Gastroesophageal sphincter (tissue), 4 donors: Measurements from ENCODE around the gene CFAP61. TPM values are rescaled to one million over a fixed set of nuclear protein-coding genes. Genes with fewer than 3 reads are reported as not detected.

ENCODE experiments used
- ATAC-seq: fragments of 150-250 bp; one replicate; pipeline ENCODE4 v1.9.1; 2016; ENCODE audit warnings: mild to moderate bottlenecking, moderate library complexity
- H3K27ac ChIP-seq, 4 donors: fragments of 200-600 bp; sonication (generic) in 3 of 4; 1 replicate in 3 of 4; 2 replicates in 1 of 4; pipeline ENCODE4 v1.5.1; 2016 to 2019
- H3K27me3 ChIP-seq: fragments of 200-600 bp; sonication (generic); one replicate; pipeline ENCODE4 v1.5.1; 2019
- H3K36me3 ChIP-seq, 2 donors: fragments of 200-600 bp; sonication (generic); one replicate each; pipeline ENCODE4 v1.5.1; 2019; ENCODE audit warnings: control low read depth in 1 of 2
- H3K4me1 ChIP-seq, 3 donors: fragments of 200-600 bp; sonication (generic); 1 replicate in 2 of 3; 2 replicates in 1 of 3; pipeline ENCODE4 v1.5.1; 2016 to 2019; ENCODE audit warnings: control low read depth in 2 of 3
- H3K4me3 ChIP-seq, 2 donors: fragments of 200-600 bp; sonication (generic); one replicate each; pipeline ENCODE4 v1.5.1; 2019; ENCODE audit warnings: mild to moderate bottlenecking in 1 of 2, moderate library complexity in 1 of 2
- H3K9me3 ChIP-seq, 3 donors: fragments of 200-600 bp; sonication (generic); one replicate each; pipeline ENCODE4 v1.5.1; 2017 to 2019; ENCODE audit warnings: control low read depth in 2 of 3
- EP300 ChIP-seq: sonication (generic); formaldehyde crosslinking; IDR thresholded peaks from one replicate; pipeline ENCODE4 v1.6.1; 2017; ENCODE audit warnings: antibody characterized with exemption, mild to moderate bottlenecking
- POLR2A ChIP-seq, 2 donors: fragments of 450-650 bp; IDR thresholded peaks; one replicate each; pipeline ENCODE4 v1.6.1; 2017; ENCODE audit warnings: antibody characterized with exemption in 2 of 2, mild to moderate bottlenecking in 2 of 2, moderate library complexity in 1 of 2
- POLR2AphosphoS5 ChIP-seq: sonication (generic); formaldehyde crosslinking; IDR thresholded peaks from one replicate; pipeline ENCODE4 v1.6.1; 2017; ENCODE audit warnings: antibody characterized with exemption
- WGBS, 2 donors: methylation state at CpG; one replicate each; pipeline ENCODE4 v1.1.5; 2018; ENCODE audit warnings: low coverage in 1 of 2; 5-methylcytosine and 5-hydroxymethylcytosine counted together
- total RNA-seq, 4 donors: library from RNA; depleted of rRNA; stranded (reverse); fragments of >200 nt; gene quantifications; one replicate each; pipeline ENCODE4 v1.1.0, GENCODE V29; 2016
- TF ChIP-seq, protein P1 (sequence below), 4 experiments: fragments of 200-600 bp in 2 of 4; fragments of 450-650 bp in 2 of 4; sonication (generic) in 1 of 4; IDR thresholded peaks; one replicate each; pipeline ENCODE4 v1.5.1; 2017 to 2019; ENCODE audit warnings: antibody characterized with exemption in 4 of 4, mild to moderate bottlenecking in 2 of 4, moderate library complexity in 2 of 4

CFAP61 gene
- total RNA-seq, 4 donors from 2014 or later, result 0.27 to 0.54 (median 0.30) TPM; not detected in 1

DNA sequence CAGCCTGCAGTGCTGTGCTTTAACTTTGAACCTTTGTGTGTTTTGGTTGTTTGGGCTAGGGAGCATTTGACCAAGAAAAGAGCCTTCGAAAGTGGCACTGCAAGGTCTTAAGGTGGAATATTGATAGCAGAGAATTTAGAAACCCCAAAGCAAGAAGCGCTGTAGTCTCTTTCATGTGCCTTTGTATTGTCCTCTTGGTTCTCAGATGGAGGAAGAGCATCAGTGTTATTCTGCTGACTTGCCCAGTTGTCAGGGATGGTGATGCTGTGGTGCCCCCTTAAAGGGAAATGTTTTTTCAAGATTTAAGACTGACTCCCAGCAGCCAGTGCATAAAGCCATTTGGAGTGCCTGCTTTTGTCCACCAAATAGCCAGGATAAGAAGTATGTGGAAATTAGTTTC lies 212.9 kb downstream of the CFAP61 start:
- 63% methylated on average over 2 of the region's 2 CpGs; no CpG with 5 or more reads in 1 of the 2 donors for WGBS, 2 donors
- TF ChIP-seq, protein P1, sequence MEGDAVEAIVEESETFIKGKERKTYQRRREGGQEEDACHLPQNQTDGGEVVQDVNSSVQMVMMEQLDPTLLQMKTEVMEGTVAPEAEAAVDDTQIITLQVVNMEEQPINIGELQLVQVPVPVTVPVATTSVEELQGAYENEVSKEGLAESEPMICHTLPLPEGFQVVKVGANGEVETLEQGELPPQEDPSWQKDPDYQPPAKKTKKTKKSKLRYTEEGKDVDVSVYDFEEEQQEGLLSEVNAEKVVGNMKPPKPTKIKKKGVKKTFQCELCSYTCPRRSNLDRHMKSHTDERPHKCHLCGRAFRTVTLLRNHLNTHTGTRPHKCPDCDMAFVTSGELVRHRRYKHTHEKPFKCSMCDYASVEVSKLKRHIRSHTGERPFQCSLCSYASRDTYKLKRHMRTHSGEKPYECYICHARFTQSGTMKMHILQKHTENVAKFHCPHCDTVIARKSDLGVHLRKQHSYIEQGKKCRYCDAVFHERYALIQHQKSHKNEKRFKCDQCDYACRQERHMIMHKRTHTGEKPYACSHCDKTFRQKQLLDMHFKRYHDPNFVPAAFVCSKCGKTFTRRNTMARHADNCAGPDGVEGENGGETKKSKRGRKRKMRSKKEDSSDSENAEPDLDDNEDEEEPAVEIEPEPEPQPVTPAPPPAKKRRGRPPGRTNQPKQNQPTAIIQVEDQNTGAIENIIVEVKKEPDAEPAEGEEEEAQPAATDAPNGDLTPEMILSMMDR (IDR thresholded peaks at IDR 0.05), result no peak
- no peak for TF ChIP-seq POLR2A (IDR thresholded peaks at IDR 0.05)
- TF ChIP-seq EP300, result no peak
- no peak for TF ChIP-seq POLR2AphosphoS5
- H3K9me3 ChIP-seq, result no peaks in the 10 kb centered on the region
- no peaks in the 10 kb centered on the region for H3K27me3 ChIP-seq
- no peak overlapping the region for H3K4me3 ChIP-seq
- ATAC-seq, result no peak
- no peaks in the 10 kb centered on the region for H3K4me1 ChIP-seq
- no peaks in the 10 kb centered on the region for H3K36me3 ChIP-seq
- H3K27ac ChIP-seq, result no peak overlapping the region

DNA sequence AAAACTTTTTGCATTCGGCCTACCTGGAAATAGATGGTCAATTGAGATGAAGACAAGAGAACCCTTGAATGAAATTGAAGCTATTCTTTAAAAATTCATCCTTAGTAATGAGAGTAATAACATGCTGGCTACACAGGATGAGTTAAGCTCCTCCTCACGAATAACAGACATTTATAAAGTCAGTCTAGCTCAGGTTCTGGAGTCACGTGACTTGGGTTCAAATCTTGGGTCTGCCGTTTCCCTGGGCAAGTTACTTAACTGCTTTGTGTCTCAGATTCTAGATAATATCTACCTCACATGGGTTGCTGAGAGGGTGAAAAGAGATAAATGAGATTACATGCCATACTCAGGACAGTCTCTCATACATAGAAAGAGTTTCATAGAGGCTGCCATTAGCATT lies 214.2 kb downstream of the CFAP61 start:
- no peaks in the 10 kb centered on the region for H3K27me3 ChIP-seq
- H3K4me3 ChIP-seq, result no peak overlapping the region
- no peaks in the 10 kb centered on the region for H3K36me3 ChIP-seq
- TF ChIP-seq POLR2AphosphoS5, result no peak
- TF ChIP-seq, protein P1 (IDR thresholded peaks at IDR 0.05), result no peak
- TF ChIP-seq EP300, result no peak
- no peak for TF ChIP-seq POLR2A (IDR thresholded peaks at IDR 0.05)
- no peaks in the 10 kb centered on the region for H3K9me3 ChIP-seq
- no peak for ATAC-seq
- 81 to 86% methylated on average over 3 to 4 of the region's 4 CpGs for WGBS, 2 donors
- no peak overlapping the region for H3K27ac ChIP-seq
- no peaks in the 10 kb centered on the region for H3K4me1 ChIP-seq

DNA sequence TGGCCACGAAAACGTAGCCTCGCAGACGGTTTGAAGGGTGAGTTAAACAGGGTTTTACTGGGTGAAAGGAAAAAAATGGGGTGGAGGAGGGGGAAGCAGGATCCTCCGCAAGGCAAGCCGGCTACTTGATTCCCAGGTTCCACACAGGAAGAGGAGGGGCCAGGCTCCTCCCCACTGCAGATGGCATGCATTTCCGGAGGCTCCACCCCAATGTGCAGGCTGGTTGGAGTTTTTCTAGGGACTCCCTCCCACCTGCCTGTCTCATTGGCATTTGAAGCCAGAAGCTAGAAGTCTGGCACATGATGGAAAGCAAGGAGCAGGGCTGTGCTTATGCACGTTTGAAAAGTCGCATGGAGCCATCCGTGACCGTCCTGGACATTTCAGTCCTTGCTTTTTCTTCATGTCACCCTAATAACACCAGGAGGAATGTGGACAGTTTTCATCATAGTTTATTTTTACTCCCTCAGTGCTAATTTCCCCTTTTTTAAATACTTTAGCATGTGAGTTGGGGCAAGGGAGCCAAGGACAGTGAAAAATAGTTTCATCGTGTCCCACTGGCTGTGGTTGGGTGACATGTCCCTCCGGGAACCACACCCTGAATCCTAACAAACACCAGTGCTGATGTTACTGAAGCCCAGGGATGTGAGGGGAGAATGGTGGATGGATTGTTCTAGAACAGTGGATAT lies 215.5 kb downstream of the CFAP61 start:
- peak; percentile 58 for ATAC-seq
- 69 to 82% methylated on average over 7 of the region's 13 CpGs for WGBS, 2 donors

DNA sequence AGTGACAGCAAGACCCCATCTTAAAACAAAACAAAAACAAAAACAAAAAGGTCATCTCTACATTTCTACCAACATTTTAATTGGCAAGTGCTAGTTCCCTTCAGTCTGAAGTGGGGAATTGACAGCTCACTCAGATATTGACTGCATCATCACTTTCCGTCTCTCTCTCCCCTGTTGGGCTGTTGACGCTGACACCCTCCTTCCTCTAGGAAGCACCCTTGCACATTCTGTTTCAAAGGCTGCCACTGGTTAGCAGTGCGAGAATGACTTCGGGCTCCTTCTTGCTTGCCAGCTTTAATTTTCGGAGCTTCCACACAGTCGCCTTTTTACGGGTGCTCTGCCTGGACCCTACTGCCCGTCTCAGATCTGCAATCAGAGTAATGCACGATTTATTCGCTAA lies 218.9 kb downstream of the CFAP61 start:
- H3K27me3 ChIP-seq, result no peaks in the 10 kb centered on the region
- ATAC-seq, result peak; percentile 46
- 39 to 77% methylated on average over 4 to 10 of the region's 10 CpGs for WGBS, 2 donors

More for the DNA sequence above, 215.5 kb downstream of the CFAP61 start:
- no peaks in the 10 kb centered on the region for H3K4me1 ChIP-seq
- H3K36me3 ChIP-seq, result no peaks in the 10 kb centered on the region
- no peak overlapping the region for H3K27ac ChIP-seq
- no peaks in the 10 kb centered on the region for H3K9me3 ChIP-seq
- no peak overlapping the region for H3K4me3 ChIP-seq
- no peak for TF ChIP-seq POLR2A (IDR thresholded peaks at IDR 0.05)
- no peak for TF ChIP-seq POLR2AphosphoS5
- TF ChIP-seq EP300, result no peak
- TF ChIP-seq, protein P1 (IDR thresholded peaks at IDR 0.05), result no peak
- H3K27me3 ChIP-seq, result no peaks in the 10 kb centered on the region

DNA sequence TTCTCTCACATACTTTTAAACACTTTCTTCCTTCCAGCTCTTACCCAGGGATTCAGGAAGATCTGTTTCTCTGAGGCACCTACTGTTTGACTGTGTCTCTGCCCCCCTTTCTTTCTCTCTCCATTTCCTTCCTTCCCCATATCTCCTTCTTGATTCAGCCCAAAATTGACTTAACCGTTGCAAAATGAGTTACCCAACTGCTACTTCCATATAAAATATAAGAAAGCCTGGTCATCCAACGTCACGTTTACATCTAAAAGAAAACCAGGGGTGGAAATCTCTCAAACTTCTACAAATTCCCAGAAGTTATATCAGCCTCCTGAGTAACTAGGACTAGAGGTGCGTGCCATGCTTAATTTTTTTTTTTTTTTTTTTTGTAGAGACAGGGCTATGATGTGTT lies 220.4 kb downstream of the CFAP61 start:
- TF ChIP-seq POLR2AphosphoS5, result no peak
- TF ChIP-seq POLR2A (IDR thresholded peaks at IDR 0.05), result no peak
- TF ChIP-seq EP300, result no peak
- TF ChIP-seq, protein P1 (IDR thresholded peaks at IDR 0.05), result no peak

More for the DNA sequence above, 218.9 kb downstream of the CFAP61 start:
- no peak overlapping the region for H3K27ac ChIP-seq
- H3K4me1 ChIP-seq, result no peaks in the 10 kb centered on the region
- no peaks in the 10 kb centered on the region for H3K36me3 ChIP-seq
- TF ChIP-seq POLR2A (IDR thresholded peaks at IDR 0.05) (no peak), POLR2AphosphoS5 (no peak), EP300 (no peak)
- no peak overlapping the region for H3K4me3 ChIP-seq
- no peaks in the 10 kb centered on the region for H3K9me3 ChIP-seq

More for the DNA sequence above, 220.4 kb downstream of the CFAP61 start:
- Histone ChIP-seq H3K4me3 (no peak overlapping the region), H3K36me3 (no peaks in the 10 kb centered on the region), H3K27ac (no peak overlapping the region), H3K9me3 (no peaks in the 10 kb centered on the region), H3K27me3 (peaks cover 6% of the 10 kb centered on the region), H3K4me1 (no peaks in the 10 kb centered on the region)
- 66 to 71% methylated on average over 4 of the region's 4 CpGs for WGBS, 2 donors
- ATAC-seq, result no peak
